Adrenal gland (tissue), 5 donors: ENCODE measurements around the gene MAGI1.

Experiments used
- POLR2A ChIP-seq, 2 donors: fragments of 450-650 bp; IDR thresholded peaks; one replicate each; pipeline ENCODE4 v1.6.1; 2017; ENCODE audit warnings: antibody characterized with exemption in 2 of 2, mild to moderate bottlenecking in 2 of 2, moderate library complexity in 1 of 2
- TF ChIP-seq, protein P1 (sequence below), 6 experiments: fragments of 450-650 bp in 4 of 6; fragments of 200-600 bp in 2 of 6; sonication (generic) in 1 of 6; IDR thresholded peaks; 1 replicate in 5 of 6; 2 replicates in 1 of 6; pipeline versions ENCODE4 v1.5.1 to v1.8.0; 2016 to 2021; ENCODE audit warnings: antibody characterized with exemption in 6 of 6, mild to moderate bottlenecking in 2 of 6, moderate library complexity in 1 of 6
- donor health status: DM: no; HTN: no; CAD: no.

DNA sequence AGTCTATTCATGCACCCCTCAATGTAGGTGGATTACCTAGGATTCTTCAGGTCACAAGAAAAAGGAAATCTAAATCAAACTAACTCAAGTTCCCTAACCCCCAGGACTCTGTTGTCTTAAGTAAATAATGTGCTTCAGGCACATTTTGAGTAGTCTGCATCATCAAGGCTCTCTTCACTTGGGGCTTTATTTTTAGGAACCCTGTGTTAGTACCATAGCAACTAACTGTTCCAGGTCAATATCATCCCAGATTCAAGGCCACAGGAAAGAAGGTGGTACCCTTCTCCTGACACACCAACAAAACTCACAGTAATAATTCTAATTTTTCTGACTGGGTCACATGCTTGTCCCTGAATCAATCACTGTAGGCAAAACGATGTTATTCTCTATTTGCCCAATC is 218.1 kb downstream of the MAGI1 start:
- TF ChIP-seq, protein P1, sequence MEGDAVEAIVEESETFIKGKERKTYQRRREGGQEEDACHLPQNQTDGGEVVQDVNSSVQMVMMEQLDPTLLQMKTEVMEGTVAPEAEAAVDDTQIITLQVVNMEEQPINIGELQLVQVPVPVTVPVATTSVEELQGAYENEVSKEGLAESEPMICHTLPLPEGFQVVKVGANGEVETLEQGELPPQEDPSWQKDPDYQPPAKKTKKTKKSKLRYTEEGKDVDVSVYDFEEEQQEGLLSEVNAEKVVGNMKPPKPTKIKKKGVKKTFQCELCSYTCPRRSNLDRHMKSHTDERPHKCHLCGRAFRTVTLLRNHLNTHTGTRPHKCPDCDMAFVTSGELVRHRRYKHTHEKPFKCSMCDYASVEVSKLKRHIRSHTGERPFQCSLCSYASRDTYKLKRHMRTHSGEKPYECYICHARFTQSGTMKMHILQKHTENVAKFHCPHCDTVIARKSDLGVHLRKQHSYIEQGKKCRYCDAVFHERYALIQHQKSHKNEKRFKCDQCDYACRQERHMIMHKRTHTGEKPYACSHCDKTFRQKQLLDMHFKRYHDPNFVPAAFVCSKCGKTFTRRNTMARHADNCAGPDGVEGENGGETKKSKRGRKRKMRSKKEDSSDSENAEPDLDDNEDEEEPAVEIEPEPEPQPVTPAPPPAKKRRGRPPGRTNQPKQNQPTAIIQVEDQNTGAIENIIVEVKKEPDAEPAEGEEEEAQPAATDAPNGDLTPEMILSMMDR (IDR thresholded peaks at IDR 0.05) = no peak
- TF ChIP-seq POLR2A (IDR thresholded peaks at IDR 0.05) = no peak
